ENCODE results near the gene GTF2A1L. TPM values are rescaled to one million over a fixed set of nuclear protein-coding genes. Genes with fewer than 3 reads are reported as not detected.

Gene GTF2A1L
- total RNA-seq, 1 experiment from 2014 or later, result not detected

DNA sequence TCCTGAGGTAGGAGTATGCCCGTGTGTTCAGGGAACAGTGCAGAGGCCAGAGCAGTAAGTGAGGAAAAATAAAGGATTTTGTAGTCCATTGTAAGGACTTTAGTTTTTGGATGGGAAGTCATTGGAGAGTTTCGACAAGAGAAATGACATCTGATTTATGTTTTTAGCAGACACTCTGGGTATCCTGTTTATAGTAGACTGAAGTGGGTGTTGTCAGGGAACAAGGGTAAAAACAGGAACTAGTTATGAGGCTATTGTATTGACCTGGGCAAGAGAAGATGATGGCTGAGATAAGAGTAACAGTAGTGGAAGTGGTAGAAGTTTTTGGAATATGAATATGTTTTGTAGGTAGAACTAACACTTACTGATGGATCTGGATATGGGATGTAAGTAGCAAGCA, 59.8 kb downstream of the GTF2A1L start:
- no peaks in the 10 kb centered on the region for H3K36me3 ChIP-seq (ENCODE audit: insufficient read depth, low read length, poor library complexity, severe bottlenecking)
- no peaks in the 10 kb centered on the region for H3K4me1 ChIP-seq (ENCODE audit: insufficient read depth, low read length, poor library complexity, severe bottlenecking)
- intact Hi-C loops (cut with micrococcal nuclease; ENCODE audit: unreplicated experiment), result no loop called here
- ChIA-PET POLR2A (ENCODE audit: low non-redundant PET) (no interaction called here), CTCF (no interaction called here)
- no peak for TF ChIP-seq CTCF (conservative IDR thresholded peaks at IDR 0.05; ENCODE audit: low read depth, low read length)
- TF ChIP-seq EZH2 (IDR thresholded peaks at IDR 0.05; ENCODE audit: borderline replicate concordance, low read depth, low read length, poor library complexity, severe bottlenecking), result no peak
- H3K27me3 ChIP-seq (replicated peaks; ENCODE audit: insufficient read depth, low read depth, low read length, poor library complexity), result no peaks in the 10 kb centered on the region
- BruUV-seq (replicated peaks), result no TSS peak
- no peaks in the 10 kb centered on the region for H3K9me3 ChIP-seq (ENCODE audit: low read depth, low read length, poor library complexity, severe bottlenecking)
- H3K27ac ChIP-seq (ENCODE audit: low read depth, low read length, poor library complexity, severe bottlenecking), result no peak overlapping the region
- no peak for DNase-seq (ENCODE audit: low spot score)
- H3K4me3 ChIP-seq (ENCODE audit: low read depth, low read length, poor library complexity, severe bottlenecking), result no peak overlapping the region

GRCh38 chr2:48685126-48685525, 67.5 kb downstream of the GTF2A1L start:
- intact Hi-C loops (cut with micrococcal nuclease; ENCODE audit: unreplicated experiment), result no loop called here
- no peak for DNase-seq (ENCODE audit: low spot score)
- H3K9me3 ChIP-seq (ENCODE audit: low read depth, low read length, poor library complexity, severe bottlenecking), result no peaks in the 10 kb centered on the region
- POLR2A ChIA-PET (ENCODE audit: low non-redundant PET), result no interaction called here
- no TSS peak for BruUV-seq (replicated peaks)
- CTCF ChIA-PET, result no interaction called here
- no peaks in the 10 kb centered on the region for H3K4me1 ChIP-seq (ENCODE audit: insufficient read depth, low read length, poor library complexity, severe bottlenecking)
- no peaks in the 10 kb centered on the region for H3K27me3 ChIP-seq (replicated peaks; ENCODE audit: insufficient read depth, low read depth, low read length, poor library complexity)
- no peaks in the 10 kb centered on the region for H3K36me3 ChIP-seq (ENCODE audit: insufficient read depth, low read length, poor library complexity, severe bottlenecking)
- TF ChIP-seq CTCF (conservative IDR thresholded peaks at IDR 0.05; ENCODE audit: low read depth, low read length) (no peak), EZH2 (IDR thresholded peaks at IDR 0.05; ENCODE audit: borderline replicate concordance, low read depth, low read length, poor library complexity, severe bottlenecking) (no peak)
- H3K27ac ChIP-seq (ENCODE audit: low read depth, low read length, poor library complexity, severe bottlenecking), result no peak overlapping the region
- H3K4me3 ChIP-seq (ENCODE audit: low read depth, low read length, poor library complexity, severe bottlenecking), result no peak overlapping the region

- CTCF ChIA-PET, result no interaction called here
- Histone ChIP-seq H3K27me3 (replicated peaks; ENCODE audit: insufficient read depth, low read depth, low read length, poor library complexity) (no peaks in the 10 kb centered on the region), H3K9me3 (ENCODE audit: low read depth, low read length, poor library complexity, severe bottlenecking) (no peaks in the 10 kb centered on the region), H3K4me3 (ENCODE audit: low read depth, low read length, poor library complexity, severe bottlenecking) (no peak overlapping the region), H3K36me3 (ENCODE audit: insufficient read depth, low read length, poor library complexity, severe bottlenecking) (no peaks in the 10 kb centered on the region), H3K27ac (ENCODE audit: low read depth, low read length, poor library complexity, severe bottlenecking) (no peak overlapping the region), H3K4me1 (ENCODE audit: insufficient read depth, low read length, poor library complexity, severe bottlenecking) (no peaks in the 10 kb centered on the region)
- intact Hi-C loops (cut with micrococcal nuclease; ENCODE audit: unreplicated experiment), result no loop called here
- no TSS peak for BruUV-seq (replicated peaks)
- POLR2A ChIA-PET (ENCODE audit: low non-redundant PET), result no interaction called here
- no peak for TF ChIP-seq EZH2 (IDR thresholded peaks at IDR 0.05; ENCODE audit: borderline replicate concordance, low read depth, low read length, poor library complexity, severe bottlenecking)
- TF ChIP-seq CTCF (conservative IDR thresholded peaks at IDR 0.05; ENCODE audit: low read depth, low read length), result no peak
- no peak for DNase-seq (ENCODE audit: low spot score)
Observed at GRCh38 chr2:48691935-48692691, 74.5 kb downstream of the GTF2A1L start.

Measured in A673 (cell line).